Upper lobe of right lung (tissue), 1 donor: ENCODE measurements around the gene CXCR6. TPM values are rescaled to one million over a fixed set of nuclear protein-coding genes. Genes with fewer than 3 reads are reported as not detected.
"Not testable (repeated sequence)": the region's sequence is repeated elsewhere in the genome, so short reads cannot be mapped to it uniquely, and the experiment has no call there.

ENCODE experiments used
- ATAC-seq: fragments of 200-7000 bp; cut with Tn5 transposase; one replicate; pipeline ENCODE4 v1.9.1; 2020; ENCODE audit warnings: mild to moderate bottlenecking, moderate library complexity
- DNase-seq: peaks from one replicate; pipeline ENCODE4 v3.0.0-alpha.2; 2020
- H3K27ac ChIP-seq: fragments of 200-600 bp; one replicate; pipeline ENCODE4 v1.8.0; 2022
- H3K27me3 ChIP-seq: fragments of 200-600 bp; one replicate; pipeline ENCODE4 v1.8.0; 2022; ENCODE audit warnings: mild to moderate bottlenecking
- H3K36me3 ChIP-seq: fragments of 200-600 bp; one replicate; pipeline ENCODE4 v1.8.0; 2022
- H3K4me1 ChIP-seq: fragments of 200-600 bp; one replicate; pipeline ENCODE4 v1.8.0; 2022
- H3K4me3 ChIP-seq: fragments of 200-600 bp; one replicate; pipeline ENCODE4 v1.8.0; 2022; ENCODE audit warnings: mild to moderate bottlenecking
- H3K9me3 ChIP-seq: fragments of 200-600 bp; one replicate; pipeline ENCODE4 v1.8.0; 2022
- intact Hi-C: fragments of 100-400 bp; cut with DNase I; formaldehyde crosslinking; loops from one replicate; pipeline ENCODE4 v1.11.0; 2022
- total RNA-seq: library from RNA; stranded (reverse); fragmentation: NEBNext Ultra II Directional; extraction: Animal tissue kit (Norgen Biotek cat#: 25700); gene quantifications from one replicate; pipeline ENCODE4 v1.2.1, GENCODE V29; 2021
- TF ChIP-seq, protein P1 (sequence below): fragments of 200-600 bp; IDR thresholded peaks from one replicate; pipeline ENCODE4 v1.8.0; 2022; ENCODE audit warnings: antibody characterized with exemption
- donor health status: DM: no; HTN: yes; CAD: no; lungs with severe emphysema.

CXCR6 gene
- total RNA-seq, 1 donor from 2014 or later, result 4.7 TPM

DNA sequence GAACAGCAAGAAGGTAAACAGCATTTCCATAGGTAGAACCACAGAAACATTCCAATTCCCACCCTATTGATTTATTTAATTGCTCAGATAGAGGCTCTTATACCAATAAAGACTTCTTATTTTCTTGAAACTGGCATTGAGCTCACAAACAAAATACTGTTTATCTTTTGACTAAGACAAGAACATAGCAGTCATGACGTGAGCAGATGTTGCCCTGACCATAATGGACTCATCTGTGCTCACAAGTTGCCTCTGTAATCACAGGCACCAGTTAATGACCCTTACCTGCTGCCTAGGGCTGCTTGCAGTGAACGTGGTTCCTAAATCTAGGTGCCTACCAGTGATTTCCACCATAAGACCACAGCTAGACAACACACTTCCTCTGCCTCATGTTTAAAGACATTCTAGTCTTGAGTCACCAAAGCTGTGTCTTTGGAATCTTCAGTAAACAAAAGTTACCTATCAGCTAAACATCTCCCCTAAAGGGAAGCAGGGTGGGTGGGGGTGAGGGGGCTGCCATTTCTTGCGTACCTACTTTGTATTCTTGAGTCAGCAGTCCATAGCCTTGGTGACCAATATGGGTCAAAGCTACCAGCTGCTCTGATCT, 50.3 kb downstream of the CXCR6 start:
- H3K27me3 ChIP-seq, result no peaks in the 10 kb centered on the region
- DNase-seq, result no peak
- intact Hi-C loops, result no loop called here
- H3K4me3 ChIP-seq, result no peak overlapping the region
- no peak overlapping the region for H3K27ac ChIP-seq
- no peak for ATAC-seq
- H3K9me3 ChIP-seq, result no peaks in the 10 kb centered on the region
- no peaks in the 10 kb centered on the region for H3K36me3 ChIP-seq
- H3K4me1 ChIP-seq, result peaks cover 56% of the 10 kb centered on the region
- TF ChIP-seq, protein P1, sequence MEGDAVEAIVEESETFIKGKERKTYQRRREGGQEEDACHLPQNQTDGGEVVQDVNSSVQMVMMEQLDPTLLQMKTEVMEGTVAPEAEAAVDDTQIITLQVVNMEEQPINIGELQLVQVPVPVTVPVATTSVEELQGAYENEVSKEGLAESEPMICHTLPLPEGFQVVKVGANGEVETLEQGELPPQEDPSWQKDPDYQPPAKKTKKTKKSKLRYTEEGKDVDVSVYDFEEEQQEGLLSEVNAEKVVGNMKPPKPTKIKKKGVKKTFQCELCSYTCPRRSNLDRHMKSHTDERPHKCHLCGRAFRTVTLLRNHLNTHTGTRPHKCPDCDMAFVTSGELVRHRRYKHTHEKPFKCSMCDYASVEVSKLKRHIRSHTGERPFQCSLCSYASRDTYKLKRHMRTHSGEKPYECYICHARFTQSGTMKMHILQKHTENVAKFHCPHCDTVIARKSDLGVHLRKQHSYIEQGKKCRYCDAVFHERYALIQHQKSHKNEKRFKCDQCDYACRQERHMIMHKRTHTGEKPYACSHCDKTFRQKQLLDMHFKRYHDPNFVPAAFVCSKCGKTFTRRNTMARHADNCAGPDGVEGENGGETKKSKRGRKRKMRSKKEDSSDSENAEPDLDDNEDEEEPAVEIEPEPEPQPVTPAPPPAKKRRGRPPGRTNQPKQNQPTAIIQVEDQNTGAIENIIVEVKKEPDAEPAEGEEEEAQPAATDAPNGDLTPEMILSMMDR, result no peak

DNA sequence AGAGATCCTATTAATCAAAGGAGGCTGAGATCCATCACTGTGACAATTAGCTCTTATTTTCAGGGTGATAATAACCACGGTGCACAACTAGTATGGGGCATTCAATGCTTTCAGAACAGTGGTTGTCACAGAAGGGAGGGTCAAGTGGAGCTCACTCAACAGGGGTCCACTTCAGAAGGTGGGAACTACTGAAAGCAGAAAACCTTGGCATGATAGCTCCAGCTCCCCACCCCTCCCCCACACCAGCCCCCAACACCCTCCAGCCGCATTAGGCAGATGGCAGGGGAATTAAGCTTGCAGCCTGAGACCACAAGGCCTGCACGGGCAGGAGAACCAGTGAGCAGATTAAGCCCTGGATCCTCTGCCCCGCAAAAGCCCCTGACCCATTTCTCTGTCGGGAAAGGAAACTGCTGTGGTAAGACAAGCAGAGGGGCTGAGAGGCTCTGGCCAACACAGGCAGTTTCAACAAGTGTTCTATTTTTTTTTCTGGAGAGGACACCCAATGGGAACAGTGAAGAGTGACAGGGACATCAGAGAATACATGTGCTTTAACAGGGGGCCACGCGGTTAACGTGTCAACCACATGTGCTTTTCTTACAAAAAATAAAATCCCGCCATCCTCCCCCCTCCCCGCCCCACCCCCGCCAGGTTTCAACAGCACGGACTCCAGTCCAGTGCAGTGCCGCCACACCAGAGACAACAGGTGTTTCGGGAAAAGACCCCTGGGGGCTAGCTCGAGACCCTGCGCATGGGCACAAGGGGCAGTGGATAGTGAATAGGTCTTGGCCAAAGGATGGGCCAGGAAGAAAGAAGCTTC, 51.4 kb downstream of the CXCR6 start:
- Histone ChIP-seq H3K9me3 (no peaks in the 10 kb centered on the region), H3K4me3 (peak overlapping the region; percentile 90), H3K36me3 (no peaks in the 10 kb centered on the region), H3K27ac (peak overlapping the region; percentile 92), H3K4me1 (peaks cover 45% of the 10 kb centered on the region), H3K27me3 (no peaks in the 10 kb centered on the region)
- DNase-seq (no peak), ATAC-seq (peak; percentile 23)
- TF ChIP-seq, protein P1, result no peak
- intact Hi-C loops, result no loop called here

DNA sequence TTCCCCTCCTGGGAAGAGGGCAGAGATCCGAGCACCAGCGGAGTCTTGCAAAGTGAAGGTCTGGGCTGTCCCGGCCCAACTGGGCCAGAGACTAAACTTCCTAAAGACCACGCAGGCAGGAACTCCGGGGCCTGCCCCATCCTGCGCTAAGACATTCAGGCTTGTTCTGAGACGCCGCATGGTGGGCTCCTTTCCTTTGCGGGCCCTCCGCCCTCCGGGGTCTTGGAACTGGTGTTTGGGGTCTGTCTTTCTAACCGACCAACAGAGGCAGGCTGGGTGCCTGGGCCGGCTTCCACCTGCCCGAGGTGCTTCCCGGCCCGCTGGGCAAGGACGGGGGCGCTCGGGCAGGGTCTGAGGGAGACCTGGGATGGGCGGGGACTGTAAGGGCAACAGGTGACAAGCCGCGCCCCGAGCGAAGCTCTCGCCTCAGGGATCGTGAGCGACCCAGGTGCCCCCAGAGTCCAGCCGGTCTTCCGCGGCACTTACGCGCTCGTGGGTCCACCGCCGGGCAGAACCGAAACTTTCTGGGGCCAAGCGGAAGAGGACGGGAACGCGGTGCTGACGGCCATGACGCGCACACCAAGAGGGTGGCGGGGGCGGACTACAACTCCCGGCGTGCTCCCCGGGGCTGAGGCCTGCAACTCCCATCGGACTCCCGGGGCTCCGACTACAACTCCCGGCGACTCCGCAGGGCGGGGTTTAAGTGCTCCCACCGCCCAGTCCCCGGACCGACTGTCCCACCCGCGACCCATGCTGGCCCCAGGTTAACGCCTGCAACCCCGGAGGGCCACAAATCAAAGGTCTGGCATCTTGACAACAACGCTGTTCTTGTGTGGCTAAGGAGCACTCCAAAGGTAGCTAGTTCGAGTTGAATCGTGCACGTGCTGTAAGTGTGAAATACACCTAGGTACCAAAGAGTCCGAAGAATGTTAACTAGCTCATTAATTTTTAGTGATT, 52.2 kb downstream of the CXCR6 start, which contains the start of gene FYCO1:
FYCO1 (minus strand) TSS at position 589 of the 957 bp plus-strand sequence. CDS start 10,914 bp downstream, outside the sequence.
- DNase-seq (peak; percentile 98), ATAC-seq (peak; percentile 98)
- H3K27ac ChIP-seq, result peak within 1 kb of the TSS; percentile 92
- H3K27me3 ChIP-seq, result no peaks in the 10 kb centered on the region
- intact Hi-C loops, result no loop called here
- no peaks in the 10 kb centered on the region for H3K9me3 ChIP-seq
- H3K4me1 ChIP-seq, result peaks cover 40% of the 10 kb centered on the region
- H3K36me3 ChIP-seq, result no peaks in the 10 kb centered on the region
- TF ChIP-seq, protein P1, result no peak
- H3K4me3 ChIP-seq, result peak within 1 kb of the TSS; percentile 90

DNA sequence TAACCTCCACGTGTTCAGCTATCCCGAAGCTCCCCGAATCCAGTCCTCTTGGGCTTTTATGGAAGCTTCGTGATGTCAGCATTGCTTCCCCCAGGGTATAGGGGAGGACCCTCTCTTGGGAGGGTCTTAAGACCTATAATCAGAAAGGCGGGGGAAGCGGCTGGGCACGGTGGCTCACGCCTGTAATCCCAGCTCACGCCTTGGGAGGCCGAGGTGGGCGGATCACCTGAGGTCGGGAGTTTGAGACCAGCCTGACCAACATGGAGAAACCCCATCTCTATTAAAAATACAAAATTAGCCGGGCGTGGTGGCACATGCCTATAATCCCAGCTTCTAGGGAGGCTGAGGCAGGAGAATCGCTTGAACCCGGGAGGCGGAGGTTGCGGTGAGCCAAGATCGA, 54.2 kb downstream of the CXCR6 start:
- H3K4me3 ChIP-seq, H3K9me3 ChIP-seq, intact Hi-C loops, H3K36me3 ChIP-seq, ATAC-seq, DNase-seq, H3K27me3 ChIP-seq, H3K27ac ChIP-seq: not testable (repeated sequence)
- peaks cover 29% of the 10 kb centered on the region for H3K4me1 ChIP-seq

DNA sequence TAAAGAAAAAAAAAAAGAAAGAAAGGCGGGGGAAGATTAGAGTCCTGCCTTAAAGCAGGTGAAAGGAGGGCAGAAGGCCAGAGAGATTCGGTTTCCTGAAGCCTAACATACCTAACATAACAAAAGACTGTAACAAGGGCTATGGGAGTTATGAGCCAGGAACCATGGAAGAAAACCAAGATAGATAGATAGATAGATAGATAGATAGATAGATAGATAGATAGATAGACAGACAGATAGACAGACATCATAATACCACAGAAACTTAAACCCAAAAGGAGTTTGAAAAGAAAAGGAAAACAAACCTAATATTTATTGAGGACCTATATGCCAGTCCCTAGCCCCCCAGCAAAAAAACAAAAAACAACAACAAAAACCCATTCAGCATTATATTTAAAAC, 54.7 kb downstream of the CXCR6 start:
- no peaks in the 10 kb centered on the region for H3K27me3 ChIP-seq
- peaks cover 24% of the 10 kb centered on the region for H3K4me1 ChIP-seq
- no peak overlapping the region for H3K4me3 ChIP-seq
- intact Hi-C loops, result no loop called here
- H3K27ac ChIP-seq, result no peak overlapping the region
- no peak for DNase-seq
- no peak for ATAC-seq
- H3K9me3 ChIP-seq, result no peaks in the 10 kb centered on the region
- TF ChIP-seq, protein P1, result no peak
- H3K36me3 ChIP-seq, result no peaks in the 10 kb centered on the region

Other genes with a start within 250 kb of the CXCR6 start
- gene SLC6A20, start 146.9 kb upstream of the CXCR6 start, total RNA-seq, result 22.7 TPM
- 22.8 TPM for gene LZTFL1, start 101.3 kb upstream of the CXCR6 start, total RNA-seq
- not detected for gene CCR9, start 56.9 kb upstream of the CXCR6 start, total RNA-seq
- 47.3 TPM for gene FYCO1, start 52.4 kb downstream of the CXCR6 start, total RNA-seq
- 0.26 TPM for gene XCR1, start 84.0 kb downstream of the CXCR6 start, total RNA-seq